Suprapubic skin (tissue), 3 donors: ENCODE measurements around the gene VEGFA.

Source experiments
- CTCF ChIP-seq, 2 donors: fragments of 200-600 bp in 1 of 2; fragments of 450-650 bp in 1 of 2; sonication (generic) in 1 of 2; IDR thresholded peaks; one replicate each; pipeline ENCODE4 v1.5.1; 2016 to 2019; ENCODE audit warnings: antibody characterized with exemption in 2 of 2, mild to moderate bottlenecking in 1 of 2, moderate library complexity in 1 of 2
- EP300 ChIP-seq: sonication (generic); formaldehyde crosslinking; IDR thresholded peaks from one replicate; pipeline ENCODE4 v1.6.1; 2017; ENCODE audit warnings: antibody characterized with exemption

- TF ChIP-seq EP300 (no peak), CTCF (IDR thresholded peaks at IDR 0.05) (no peak)
Observed at GRCh38 chr6:43800298-43800623, 30.2 kb downstream of the VEGFA start.
